Glomerular endothelial cell (primary cell): ENCODE data around the gene UCP3. TPM values are rescaled to one million over a fixed set of nuclear protein-coding genes. Genes with fewer than 3 reads are reported as not detected.

ENCODE experiments used
- DNase-seq: peaks from one replicate; pipeline ENCODE4 v3.0.0-alpha.2; 2011; ENCODE audit warnings: low read depth, low spot score; ENCODE audit errors: extremely low read depth
- total RNA-seq: library from RNA; depleted of rRNA; stranded (reverse); fragments of >200 nt; gene quantifications from 2 replicates; pipeline ENCODE4 v1.2.3, GENCODE V29; 2015

UCP3 gene
- total RNA-seq, 1 donor from 2014 or later, result 1.4 TPM

- DNase-seq, result no peak
Observed at GRCh38 chr11:74019104-74019738, 10.3 kb upstream of the UCP3 start.

GRCh38 chr11:74018331-74019005 lies 9.6 kb upstream of the UCP3 start:
- DNase-seq, result no peak

- no peak for DNase-seq
Observed at GRCh38 chr11:74017631-74018030, 8.7 kb upstream of the UCP3 start.

- DNase-seq, result no peak
Observed at GRCh38 chr11:74015919-74016684, 7.2 kb upstream of the UCP3 start.

- DNase-seq, result no peak
Observed at GRCh38 chr11:74014880-74015279, 6.0 kb upstream of the UCP3 start.

GRCh38 chr11:74013141-74013540 lies 4.3 kb upstream of the UCP3 start:
- DNase-seq, result no peak

GRCh38 chr11:74012074-74012809 lies 3.4 kb upstream of the UCP3 start:
- DNase-seq, result no peak

GRCh38 chr11:74011360-74012073 lies 2.6 kb upstream of the UCP3 start:
- no peak for DNase-seq

GRCh38 chr11:74010306-74011300 lies 1.7 kb upstream of the UCP3 start:
- DNase-seq, result no peak

- no peak for DNase-seq
Observed at GRCh38 chr11:74009675-74010305, 905 bp upstream of the UCP3 start.

GRCh38 chr11:74009230-74009547 lies 304 bp upstream of the UCP3 start:
- no peak for DNase-seq

GRCh38 chr11:74007691-74008372 lies 1.1 kb downstream of the UCP3 start:
- no peak for DNase-seq

- DNase-seq, result no peak
Observed at GRCh38 chr11:74006743-74007304, 2.1 kb downstream of the UCP3 start.

GRCh38 chr11:74005721-74006517 lies 3.0 kb downstream of the UCP3 start:
- DNase-seq, result no peak

GRCh38 chr11:74004759-74005615 lies 3.9 kb downstream of the UCP3 start:
- no peak for DNase-seq

GRCh38 chr11:74004046-74004695 lies 4.7 kb downstream of the UCP3 start:
- no peak for DNase-seq
